Umbilical cord (tissue), 2 donors: Measurements from ENCODE around the gene ABCC8. TPM values are rescaled to one million over a fixed set of nuclear protein-coding genes. Genes with fewer than 3 reads are reported as not detected.

ENCODE experiments used
- DNase-seq: peaks from one replicate; pipeline ENCODE4 v3.0.0-alpha.2; 2015; ENCODE audit warnings: low spot score
- total RNA-seq: library from RNA; depleted of rRNA; stranded (reverse); fragments of >200 nt; gene quantifications from one replicate; pipeline ENCODE4 v1.2.3, GENCODE V29; 2014; ENCODE audit warnings: low replicate concordance; ENCODE audit not compliant: insufficient read depth

ABCC8 gene
- total RNA-seq, 1 donor from 2014 or later, result 0.48 TPM

DNA sequence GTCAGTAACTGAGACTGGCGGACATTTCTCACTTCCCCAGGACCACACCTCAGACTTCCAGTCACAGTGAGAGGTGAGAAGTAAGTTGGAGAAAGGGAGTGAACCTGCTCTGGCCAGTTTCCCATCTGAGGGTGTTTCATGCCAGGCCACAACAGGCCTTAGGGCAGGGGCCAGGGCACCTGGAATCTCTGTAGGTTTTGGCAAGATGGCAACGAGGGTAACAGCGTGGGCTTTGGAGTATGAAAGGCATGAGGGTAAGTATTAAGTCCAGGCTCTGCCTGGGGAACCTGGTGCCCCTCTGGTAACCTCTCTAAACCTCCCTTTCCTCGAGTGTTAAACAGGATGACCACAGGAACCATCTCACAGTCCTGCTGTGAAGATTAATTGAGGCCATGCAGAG, 28.5 kb upstream of the ABCC8 start:
- no peak for DNase-seq

DNA sequence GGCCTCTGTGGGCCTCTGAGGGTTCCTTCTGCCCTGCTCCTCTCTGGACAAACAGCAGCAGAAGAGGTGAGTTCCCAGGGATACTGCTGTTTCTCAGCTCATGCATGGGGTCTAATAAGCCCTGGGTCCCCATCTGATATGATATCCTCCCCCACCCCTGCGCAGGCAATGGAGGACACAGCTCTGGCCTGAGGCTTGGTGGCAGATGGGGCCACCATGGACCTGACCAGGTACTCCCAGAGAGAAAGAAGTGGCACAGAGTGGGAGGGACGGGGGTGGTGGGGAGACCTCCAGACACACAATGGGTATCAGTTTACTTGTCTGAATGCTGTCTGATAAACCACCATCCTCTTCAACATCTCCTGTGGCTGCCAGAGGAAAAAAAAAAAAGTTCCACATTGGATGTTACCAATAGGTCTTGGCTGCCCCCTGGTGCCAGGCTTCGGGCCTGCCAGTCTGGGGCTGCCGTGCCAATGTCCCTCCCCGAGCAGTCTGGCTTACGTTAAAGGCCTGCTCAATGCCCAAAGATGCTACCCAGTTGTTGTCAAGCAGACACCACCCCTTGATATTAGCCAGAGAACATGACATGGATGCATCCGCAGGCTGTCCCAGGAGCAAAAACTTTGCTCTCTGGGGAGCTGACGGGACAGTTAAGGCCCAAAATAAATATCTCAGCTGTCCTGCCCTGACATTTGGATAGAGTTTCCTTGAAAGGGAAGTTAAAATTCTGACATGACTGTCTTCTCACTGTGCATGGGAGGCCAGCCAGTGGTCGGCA, 27.9 kb upstream of the ABCC8 start:
- DNase-seq, result peak; percentile 73

DNA sequence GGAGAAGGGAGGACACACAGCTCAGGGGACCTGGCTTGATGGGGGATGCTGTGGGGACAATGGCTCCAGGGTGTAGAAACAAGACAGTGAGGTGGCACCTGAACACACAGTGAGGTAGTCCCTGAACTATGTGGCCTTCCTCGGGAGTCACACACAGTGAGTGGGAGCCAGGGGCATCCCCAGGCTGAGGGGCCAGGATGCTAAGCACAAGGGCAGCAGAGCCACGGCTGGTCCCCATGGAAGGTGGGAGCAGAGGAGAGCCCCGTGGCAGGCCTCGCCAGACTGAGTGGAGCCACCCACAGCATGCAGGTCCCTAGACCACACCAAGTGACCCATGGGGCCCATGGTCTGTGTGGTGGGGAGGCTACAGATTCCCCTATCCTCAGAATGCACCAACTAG, 26.0 kb upstream of the ABCC8 start:
- DNase-seq, result no peak

DNA sequence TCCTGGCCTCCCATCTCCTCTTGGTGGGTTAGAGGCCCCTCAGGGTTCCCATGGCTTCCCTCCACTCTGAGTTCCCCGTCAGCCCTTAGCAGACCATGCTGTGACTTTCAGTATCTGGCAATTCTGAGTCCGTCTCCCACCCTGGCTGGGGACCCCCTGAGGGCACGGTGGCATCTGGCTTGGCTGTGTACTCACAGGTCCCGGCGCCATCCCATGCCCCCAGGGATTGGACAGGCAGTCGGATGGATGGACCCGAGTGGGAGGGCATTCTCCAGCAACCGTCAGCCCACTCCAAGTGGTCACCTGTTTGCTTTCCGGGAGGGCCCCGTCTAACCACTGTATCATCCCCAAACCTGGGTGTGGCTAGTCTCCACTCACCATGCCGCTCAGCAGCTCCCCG, 24.0 kb upstream of the ABCC8 start:
- DNase-seq, result no peak

DNA sequence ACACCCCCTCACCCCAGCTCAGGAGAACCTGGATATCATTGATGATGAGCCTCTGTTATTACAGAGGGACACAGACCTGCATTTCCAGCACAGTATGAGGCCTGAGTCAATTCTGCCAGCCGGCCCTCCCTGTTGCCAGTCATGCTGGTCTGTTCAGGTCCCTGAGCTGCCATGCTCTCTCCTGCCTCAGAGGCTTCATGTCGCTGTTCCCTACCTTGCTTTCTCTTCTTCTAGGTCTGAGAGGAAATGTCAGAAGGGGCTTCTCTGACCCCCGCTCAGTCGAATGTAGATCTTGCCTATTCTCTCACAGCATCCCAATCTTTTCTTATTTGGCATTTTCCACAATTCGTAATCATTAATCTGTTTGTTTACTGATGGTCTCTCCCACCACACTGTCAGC, 21.8 kb upstream of the ABCC8 start:
- DNase-seq, result no peak

DNA sequence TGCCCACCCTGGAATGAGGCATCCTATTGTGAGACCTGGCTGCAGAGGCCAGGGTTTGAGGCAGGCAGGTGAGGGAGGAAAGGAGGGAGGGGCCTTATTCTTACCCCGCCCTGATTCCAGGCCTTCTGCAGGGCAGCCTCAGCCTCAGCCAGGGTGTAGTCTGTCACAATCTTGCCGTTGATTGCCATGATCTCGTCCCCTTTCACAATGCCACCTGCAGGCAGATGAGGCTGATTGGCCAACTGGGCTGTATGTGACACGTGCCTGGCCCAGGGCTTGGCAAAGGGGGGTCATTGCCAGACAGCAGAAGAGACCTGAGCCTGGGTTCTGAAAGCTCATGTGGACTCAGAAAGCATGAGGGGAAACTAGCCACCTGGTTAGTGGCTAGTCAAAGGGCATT, 21.4 kb upstream of the ABCC8 start:
- DNase-seq, result no peak

DNA sequence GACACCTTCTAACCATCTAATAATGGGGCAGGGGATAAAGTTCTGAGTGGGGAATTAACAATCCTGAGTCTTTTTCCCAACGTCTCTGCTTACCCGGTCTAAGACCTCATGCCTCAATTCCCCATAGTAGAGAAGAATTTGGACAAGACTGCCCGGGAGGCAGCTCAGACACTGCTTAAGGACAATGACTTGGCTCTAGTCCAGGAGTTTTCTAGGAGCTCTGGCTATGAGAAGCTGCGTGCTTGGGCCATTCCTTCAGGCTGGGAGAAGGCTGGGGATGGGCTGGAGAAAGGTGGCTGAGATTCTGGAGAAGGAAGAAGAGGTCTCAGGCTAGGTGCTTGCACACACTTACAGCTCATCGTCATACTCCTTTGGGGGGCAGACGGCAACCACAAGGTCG, 19.8 kb upstream of the ABCC8 start:
- DNase-seq, result no peak

DNA sequence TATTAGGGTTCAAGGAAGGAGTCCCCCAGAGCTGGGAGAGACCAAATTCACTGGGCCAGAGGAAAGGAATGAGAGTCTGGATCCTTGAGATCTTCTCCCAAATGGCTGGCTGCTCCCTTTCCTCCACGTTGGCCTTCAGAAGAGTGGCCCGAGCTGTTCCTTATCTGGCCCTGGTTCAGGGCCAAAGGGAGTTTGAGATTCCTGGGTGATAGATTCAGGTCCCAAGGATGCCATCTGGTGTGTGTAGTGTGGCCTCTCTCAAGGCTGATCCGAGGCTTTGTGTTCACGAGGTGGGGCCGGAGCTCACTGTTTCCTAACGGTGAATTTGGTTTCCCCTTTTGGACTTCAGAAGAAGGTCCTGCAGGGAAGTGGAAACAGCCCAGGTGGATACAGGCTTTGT, 17.4 kb upstream of the ABCC8 start:
- DNase-seq, result no peak

DNA sequence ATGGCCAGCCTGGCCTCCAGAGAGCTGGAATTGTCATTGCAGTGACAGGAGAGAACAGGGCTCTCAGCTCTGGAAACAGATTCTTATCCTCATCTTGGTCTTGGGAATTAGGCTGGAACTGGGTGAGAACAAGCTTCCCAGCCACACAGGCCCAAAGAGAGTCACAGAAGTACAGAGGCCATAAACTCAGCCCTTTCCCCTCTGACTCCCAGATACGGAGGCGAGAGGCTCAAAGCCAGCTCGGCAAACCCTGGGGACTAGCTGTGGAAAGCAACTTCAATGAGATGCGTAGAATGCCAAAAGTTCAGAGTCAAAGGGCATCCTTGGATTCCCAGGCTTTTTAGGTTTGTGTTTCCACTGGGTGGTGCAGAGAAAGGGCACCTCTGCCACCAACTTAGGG, 14.3 kb upstream of the ABCC8 start:
- DNase-seq, result no peak

DNA sequence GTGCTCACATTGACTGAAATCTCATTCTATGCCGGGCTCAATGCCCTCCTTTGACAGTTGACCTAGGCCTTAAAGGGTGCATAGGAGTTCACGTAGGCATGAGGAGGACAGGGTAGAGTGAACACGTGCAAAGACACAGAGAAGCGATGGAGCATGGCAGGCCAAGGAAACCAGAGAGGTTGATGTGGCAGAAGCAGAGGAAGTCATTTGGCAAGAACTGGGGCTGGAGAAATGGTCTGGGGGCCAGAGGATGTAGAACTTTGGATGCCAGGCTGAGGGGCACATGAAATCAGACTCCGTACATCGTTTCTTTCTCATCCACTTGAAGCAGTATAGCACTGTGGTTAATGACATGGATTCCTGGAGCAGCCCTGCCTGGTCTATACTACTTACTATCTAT, 13.6 kb upstream of the ABCC8 start:
- DNase-seq, result no peak

DNA sequence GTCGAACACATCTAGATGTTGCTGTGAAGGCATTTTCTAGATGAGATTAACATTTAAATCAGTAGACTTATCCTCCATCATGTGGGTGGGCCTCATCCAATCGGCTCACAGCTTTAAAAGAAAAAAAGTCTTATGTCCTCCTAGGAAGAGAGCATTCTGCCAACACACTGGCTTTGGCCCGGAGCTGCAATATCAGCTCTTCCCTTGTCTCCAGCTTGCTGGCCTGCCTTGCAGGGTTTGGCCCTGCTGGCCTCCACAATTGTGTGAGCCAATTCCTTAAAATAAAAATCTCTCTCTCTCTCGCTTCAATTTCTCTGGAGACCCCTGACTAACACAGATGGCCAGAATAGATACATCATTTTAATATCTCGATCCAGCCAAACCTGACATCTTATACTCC, 13.1 kb upstream of the ABCC8 start:
- DNase-seq, result no peak

DNA sequence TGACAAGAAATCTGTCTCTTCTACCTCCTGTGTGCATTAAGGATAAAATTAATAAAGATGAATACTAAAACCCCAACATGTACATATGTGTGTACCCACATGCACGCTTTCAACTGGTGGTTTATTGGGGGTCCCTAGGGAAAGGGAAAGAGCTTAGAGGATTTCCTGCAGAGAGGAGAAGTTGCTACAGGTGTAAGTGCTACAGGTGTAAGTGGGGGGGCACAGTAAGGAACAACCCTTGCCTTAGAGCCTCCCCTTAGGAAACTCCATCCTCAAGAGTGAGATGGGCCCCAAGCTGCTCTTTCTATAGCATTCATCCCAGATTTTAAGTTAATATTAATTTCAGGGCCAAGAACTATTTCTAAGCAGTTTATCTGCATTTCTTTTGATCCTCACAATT, 11.9 kb upstream of the ABCC8 start:
- DNase-seq, result no peak

DNA sequence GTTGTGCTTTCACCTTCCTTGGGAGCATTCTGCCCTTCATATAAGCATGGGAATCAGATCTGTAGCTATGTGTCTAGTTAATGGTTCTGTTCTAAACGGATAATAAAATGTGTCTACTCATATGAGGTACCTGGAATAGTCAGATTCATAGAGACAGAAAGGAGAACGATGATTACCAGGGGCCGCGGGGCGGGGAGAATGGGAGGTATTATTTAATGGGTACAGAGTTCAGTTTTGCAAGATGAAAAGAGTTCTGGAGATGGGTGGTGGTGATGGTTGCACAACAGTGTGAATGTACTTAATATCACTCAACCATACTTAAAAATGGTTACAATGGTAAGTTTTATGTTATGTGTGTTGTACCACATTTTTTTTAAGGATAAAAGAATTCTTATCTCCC, 10.0 kb upstream of the ABCC8 start:
- no peak for DNase-seq

DNA sequence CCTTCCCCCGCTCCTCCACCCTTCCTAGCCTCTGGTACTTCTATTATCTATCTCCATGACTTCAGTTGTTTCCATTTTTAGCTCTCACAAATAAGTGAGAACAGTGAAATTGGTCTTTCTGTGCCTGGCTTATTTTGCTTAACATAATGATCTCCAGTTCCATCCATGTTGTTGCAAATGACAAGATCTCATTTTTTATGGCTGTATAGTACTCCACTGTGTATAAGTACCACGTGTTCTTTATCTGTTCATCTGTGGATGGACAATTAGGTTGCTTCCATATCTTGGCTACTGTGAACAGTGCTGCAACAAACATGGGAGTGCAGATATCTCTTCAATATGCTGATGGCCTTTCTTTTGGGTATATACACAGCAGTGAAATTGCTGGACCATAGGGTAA, 6.9 kb upstream of the ABCC8 start:
- DNase-seq, result no peak

DNA sequence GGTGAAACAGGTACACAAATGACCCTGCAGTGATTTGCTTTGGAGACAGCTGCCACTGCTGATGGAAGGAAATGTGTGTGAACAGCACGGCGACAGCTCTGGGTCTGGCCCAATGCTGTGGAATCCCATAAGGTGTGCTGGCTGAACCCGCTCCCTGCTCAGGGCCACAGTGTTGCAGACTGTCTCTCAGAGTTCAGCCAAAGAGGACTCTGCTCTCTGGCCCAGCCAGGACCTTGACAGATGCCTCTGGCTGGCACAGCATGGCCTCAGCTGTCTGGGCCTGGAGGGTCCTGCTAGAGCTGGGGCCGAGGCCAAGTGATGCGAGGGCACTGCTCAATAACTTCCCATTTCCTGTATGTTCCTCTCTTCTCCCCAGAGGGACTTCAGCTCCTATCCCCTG, 5.3 kb upstream of the ABCC8 start:
- DNase-seq, result no peak

DNA sequence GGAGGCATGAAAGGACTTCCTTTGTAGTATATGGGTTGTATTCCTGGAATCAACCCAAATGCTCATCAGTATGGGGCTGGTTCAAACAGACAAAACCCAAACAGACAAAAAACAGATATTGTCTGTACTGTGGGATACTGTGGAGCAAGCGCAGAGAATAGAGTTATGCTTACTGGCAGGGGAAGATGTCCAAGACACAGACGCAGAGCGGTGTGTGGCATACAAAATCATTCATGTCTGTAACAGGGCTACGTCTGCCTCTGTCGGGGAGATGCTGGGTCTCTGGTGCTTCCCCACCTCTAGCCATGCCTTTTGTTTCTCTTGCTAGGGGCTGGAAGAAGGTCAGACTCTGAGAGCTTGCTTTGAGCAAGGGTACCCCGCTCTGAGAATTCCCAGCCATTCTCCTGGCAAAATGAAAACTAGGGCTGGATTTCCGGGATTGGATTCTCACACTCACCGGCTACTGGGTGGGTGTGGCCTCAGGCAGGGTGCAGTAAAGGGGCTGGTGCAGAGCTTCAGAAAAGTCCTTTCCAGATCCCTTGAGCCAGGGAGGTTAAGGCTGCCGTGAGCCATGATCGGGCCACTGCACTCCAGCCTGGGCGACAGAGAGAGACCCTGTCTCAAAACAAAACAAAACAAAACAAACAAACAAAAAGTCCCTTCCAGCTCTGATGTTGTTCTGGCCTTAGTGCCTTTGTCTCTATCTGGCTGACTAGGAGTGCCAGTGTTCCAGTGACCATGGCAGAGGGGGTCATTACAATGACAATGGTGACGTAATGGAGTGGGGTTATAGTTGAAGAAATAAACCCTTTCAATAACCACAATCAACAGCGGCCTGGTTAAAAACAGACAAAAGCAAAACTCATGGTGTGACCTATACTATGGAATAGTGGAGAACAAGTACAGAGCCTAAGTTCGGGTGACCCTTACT, 2.9 kb upstream of the ABCC8 start:
- peak; percentile 67 for DNase-seq

DNA sequence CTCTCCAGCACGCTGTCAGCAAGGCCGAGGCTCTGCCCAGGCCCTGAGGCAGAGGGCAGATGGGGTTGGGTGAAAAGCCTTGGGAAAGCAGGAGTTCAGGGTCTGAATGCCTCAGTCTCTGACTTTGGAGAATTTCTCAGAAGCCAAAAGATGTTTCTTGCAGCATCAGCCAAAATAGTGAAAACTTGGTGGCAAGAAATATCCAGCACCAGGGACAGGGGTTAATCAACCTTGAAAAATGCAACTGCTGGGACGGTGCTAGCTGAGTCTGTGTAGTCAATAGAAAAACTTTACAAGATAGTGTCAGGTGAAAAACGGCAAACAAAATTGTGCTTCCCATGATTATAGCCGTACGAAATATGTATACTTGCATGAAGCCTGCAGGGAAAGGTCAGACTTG, 1.4 kb upstream of the ABCC8 start:
- no peak for DNase-seq

DNA sequence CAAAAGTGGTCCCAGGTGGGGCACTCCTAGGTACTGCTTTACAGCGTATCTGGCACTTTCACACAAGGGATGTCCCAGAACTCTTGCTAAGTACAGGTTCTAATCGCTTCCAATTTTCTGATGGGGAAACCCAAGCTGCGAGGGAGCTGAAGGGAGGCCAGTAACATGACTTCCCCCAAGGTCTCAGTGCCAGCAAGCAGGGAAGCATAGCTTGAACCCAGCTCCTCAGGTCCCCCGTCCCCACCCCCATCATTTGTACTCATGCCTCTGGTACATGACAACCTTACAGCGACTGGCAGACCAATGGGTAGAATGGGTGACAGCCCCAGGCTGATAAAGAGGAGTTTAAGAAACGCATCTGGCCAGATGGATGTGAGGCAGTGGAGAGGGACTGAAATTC, 716 bp upstream of the ABCC8 start:
- no peak for DNase-seq

DNA sequence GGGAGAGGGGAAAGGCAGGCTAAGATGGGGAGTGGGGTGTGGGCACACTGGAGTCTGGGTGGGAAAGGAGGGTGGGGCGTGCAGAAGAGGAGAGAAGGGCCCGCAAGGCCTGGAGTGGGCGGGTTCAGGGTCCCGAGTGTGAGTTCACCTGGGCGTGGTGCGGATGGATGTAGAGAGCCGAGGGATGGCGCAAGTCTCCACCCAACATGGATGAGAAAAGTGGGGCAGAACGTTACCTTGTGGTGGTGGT, 364 bp upstream of the ABCC8 start:
- no peak for DNase-seq

DNA sequence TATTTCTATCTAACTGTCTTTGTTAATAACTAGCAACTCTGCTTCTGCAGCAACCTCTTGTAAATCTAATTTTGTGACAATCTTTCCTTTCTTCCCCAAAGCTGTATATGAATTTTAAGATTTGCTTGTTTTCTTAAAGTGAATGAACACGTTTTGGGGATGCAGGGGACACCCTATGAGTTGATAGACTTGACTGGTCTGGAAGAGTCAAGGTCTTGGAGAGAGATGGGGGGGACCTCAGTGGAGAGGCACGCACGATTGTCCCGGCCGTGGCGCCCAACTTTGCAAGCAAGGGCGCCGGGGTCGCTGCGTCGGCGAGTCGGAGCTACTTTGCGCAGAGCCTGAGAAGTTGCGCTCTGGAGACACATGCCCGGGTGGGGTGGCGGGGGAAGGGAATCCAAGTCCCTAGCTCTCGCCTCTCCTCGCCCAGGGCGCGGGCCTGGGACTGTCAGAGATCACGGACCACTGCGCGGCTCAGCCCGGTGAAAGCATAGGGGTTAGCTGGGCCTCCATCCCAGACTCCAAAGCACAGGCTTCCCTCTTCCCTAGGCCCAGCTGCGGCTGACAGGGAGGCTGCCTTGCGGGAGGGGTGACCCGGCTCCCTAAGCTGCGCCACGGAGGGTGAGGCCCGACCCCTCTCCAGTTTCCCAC, 854 bp downstream of the ABCC8 start:
- no peak for DNase-seq

DNA sequence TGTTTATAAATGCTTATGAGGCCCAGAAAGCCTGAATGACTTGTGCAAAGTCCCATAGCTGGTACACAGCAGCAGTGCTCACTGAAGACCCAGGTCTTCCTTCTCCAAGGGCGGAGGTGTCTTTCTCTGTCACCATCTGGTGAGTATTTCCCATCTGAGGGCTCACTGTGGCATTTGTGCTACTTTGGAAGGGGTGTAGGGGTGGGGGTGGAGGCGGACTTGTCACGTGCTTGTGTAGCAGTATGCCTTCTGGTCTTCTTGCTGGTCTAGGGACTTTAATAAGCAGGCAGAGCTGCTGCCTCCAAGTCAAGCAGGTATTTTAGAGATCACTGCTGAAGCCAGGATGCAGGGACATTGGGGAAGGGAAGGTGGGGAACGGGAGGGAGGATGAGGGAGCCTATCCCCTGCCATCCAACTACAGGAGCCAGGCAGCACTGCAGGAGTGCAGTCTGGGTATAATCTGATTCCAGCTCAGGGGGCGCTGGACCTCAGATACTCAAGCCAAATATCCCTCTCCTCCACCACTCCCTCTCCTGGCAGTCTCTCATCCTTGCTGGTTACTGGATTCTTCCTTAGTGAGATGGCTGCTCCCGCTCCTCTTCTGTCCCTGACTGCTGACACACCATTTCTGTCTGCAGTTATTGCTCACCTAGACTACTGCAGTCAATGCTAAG, 3.4 kb downstream of the ABCC8 start:
- no peak for DNase-seq

DNA sequence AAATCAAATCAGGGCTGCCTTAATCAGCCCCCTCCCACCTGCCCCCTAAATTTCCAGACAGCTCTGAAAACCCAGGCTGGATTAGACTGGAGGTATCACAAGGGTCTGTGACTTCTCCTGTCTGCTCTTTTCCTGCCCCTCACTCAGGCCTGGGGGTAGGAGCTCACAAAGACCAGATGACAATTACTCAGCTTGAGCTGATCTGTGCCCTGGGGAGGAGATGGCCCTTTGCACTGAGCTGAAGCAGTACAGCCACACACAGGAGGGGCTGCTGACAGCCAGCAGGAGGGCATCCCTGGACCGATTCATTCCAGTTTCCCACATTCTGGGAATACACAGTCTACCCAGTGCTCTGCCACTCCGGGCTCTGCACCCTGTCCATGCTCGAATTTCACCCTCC, 4.2 kb downstream of the ABCC8 start:
- no peak for DNase-seq
